Pancreas (tissue), 10 donors: ENCODE measurements around the gene RPS15A. TPM values are rescaled to one million over a fixed set of nuclear protein-coding genes. Genes with fewer than 3 reads are reported as not detected.

ENCODE experiments used
- ATAC-seq, 4 donors: fragments of 200-7000 bp; cut with Tn5 transposase; one replicate each; pipeline versions ENCODE4 v1.8.0 to v1.9.1; 2020; ENCODE audit warnings: mild to moderate bottlenecking in 4 of 4, moderate library complexity in 4 of 4
- DNase-seq, 6 donors: peaks; one replicate each; pipeline ENCODE4 v3.0.0-alpha.2; 2020
- FAIRE-seq: peaks from 2 replicates; lab custom pipeline; 2012; peaks lifted over from hg19 to GRCh38; lab: Jason Lieb, UNC
- H3K27ac ChIP-seq, 4 donors: fragments of 200-600 bp; sonication (generic); 1 replicate in 3 of 4; 2 replicates in 1 of 4; pipeline versions ENCODE4 v1.5.0 to v1.8.0; 2020
- H3K27me3 ChIP-seq, 4 donors: fragments of 200-600 bp; one replicate each; pipeline ENCODE4 v1.8.0; 2021
- H3K36me3 ChIP-seq, 3 donors: fragments of 200-600 bp; sonication (generic) in 1 of 3; one replicate each; pipeline versions ENCODE4 v1.5.0 to v1.8.0; 2020 to 2021
- H3K4me1 ChIP-seq, 3 donors: fragments of 200-600 bp; one replicate each; pipeline ENCODE4 v1.8.0; 2021
- H3K4me3 ChIP-seq, 4 donors: fragments of 200-600 bp; sonication (generic) in 2 of 4; one replicate each; pipeline versions ENCODE4 v1.5.0 to v1.8.0; 2020 to 2021
- H3K9me3 ChIP-seq, 4 donors: fragments of 200-600 bp; one replicate each; pipeline ENCODE4 v1.8.0; 2021
- WGBS, 2 donors: extraction: QIAGEN DNeasy Blood & Tissue Kit; methylation state at CpG; one replicate each; pipeline ENCODE4 v1.1.7; 2013; 5-methylcytosine and 5-hydroxymethylcytosine counted together
- intact Hi-C, 3 donors: fragments of 100-400 bp; cut with DNase I; formaldehyde crosslinking; loops; one replicate each; pipeline versions ENCODE4 v1.11.1 to v1.14.2; 2022
- polyA plus RNA-seq, 2 donors: library from polyadenylated mRNA; stranded (reverse); fragments of 200-250 nt; gene quantifications; one replicate each; pipeline ENCODE4 v1.2.3, GENCODE V29; 2013
- total RNA-seq, 6 donors: library from RNA; stranded (reverse); fragmentation: NEBNext Ultra II Directional in 4 of 6; extraction: Animal tissue kit (Norgen Biotek cat#: 25700) in 4 of 6; gene quantifications; one replicate each; pipeline versions ENCODE4 v1.2.1 to v1.2.4, GENCODE V29; 2021 to 2023
- TF ChIP-seq, protein P1 (sequence below), 4 donors: fragments of 200-600 bp; sonication (generic) in 3 of 4; IDR thresholded peaks; one replicate each; pipeline versions ENCODE4 v1.5.0 to v1.8.0; 2021; ENCODE audit warnings: antibody characterized with exemption in 4 of 4
- donor health status: healthy with polysubstance abuse.
- donor health status: DM: no; HTN: no; CAD: no; lungs with moderate emphysema.
- donor health status: DM: no; HTN: no; CAD: no.
- donor health status: control.
- donor health status: control.
- donor health status: Bipolar disorder and iron deficiency.
- donor health status: DM: yes; HTN: yes; CAD: no.
- donor health status: DM: no; HTN: no; CAD: no.
- donor health status: DM: no; HTN: no; CAD: no.
- donor health status: DM: yes; HTN: yes; CAD: no.

RPS15A gene
- total and polyA plus RNA-seq, 8 donors: 521 to 1,808 (median 818) TPM

DNA sequence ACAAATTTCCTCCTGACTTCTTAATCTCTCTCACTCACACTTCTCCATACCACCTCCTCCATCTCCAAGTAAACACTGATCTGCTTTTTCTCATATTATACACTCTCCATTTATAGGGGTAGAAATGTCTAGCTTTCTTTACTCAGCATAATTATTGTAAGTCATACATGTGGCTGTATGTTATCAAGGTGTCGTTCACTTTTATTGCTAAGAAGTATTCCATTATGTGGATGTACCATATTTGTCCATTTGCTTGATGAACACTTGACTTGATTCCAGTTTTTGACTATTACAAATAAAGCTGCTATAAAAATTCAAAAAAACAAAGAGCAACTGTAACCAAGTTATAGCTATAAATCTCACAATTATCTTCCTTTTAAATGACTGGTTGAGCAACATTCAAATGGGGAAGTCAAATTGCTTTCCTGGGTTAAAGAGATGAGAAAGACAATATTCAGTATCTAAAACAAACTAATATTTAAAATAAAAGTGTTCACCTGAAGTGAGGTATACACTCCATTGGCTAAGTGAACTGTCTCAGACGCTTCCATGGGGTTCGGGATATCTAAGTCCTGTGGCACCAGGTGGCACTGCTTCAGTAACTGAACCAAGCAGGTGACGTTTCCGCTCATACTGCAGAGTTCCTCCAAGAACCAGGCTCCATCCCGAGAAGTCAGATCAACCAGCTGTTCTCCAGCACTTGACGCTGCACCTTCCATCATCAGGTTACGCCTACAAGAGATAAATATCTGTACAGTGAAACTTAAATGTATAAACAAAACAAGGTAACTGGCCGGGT is 43.8 kb upstream of the RPS15A start:
- Histone ChIP-seq H3K27me3 (no peaks in the 10 kb centered on the region), H3K4me1 (no peaks in the 10 kb centered on the region), H3K9me3 (no peaks in the 10 kb centered on the region), H3K4me3 (no peak overlapping the region), H3K27ac (no peak overlapping the region), H3K36me3 (peaks cover 7 to 96% (median 48%) of the 10 kb centered on the region in 3 donors)
- intact Hi-C loops: no loop called here
- 91 to 92% methylated on average over 9 of the region's 9 CpGs for WGBS, 2 donors
- ATAC-seq (no peak), DNase-seq (no peak), FAIRE-seq (no peak)
- TF ChIP-seq, protein P1, sequence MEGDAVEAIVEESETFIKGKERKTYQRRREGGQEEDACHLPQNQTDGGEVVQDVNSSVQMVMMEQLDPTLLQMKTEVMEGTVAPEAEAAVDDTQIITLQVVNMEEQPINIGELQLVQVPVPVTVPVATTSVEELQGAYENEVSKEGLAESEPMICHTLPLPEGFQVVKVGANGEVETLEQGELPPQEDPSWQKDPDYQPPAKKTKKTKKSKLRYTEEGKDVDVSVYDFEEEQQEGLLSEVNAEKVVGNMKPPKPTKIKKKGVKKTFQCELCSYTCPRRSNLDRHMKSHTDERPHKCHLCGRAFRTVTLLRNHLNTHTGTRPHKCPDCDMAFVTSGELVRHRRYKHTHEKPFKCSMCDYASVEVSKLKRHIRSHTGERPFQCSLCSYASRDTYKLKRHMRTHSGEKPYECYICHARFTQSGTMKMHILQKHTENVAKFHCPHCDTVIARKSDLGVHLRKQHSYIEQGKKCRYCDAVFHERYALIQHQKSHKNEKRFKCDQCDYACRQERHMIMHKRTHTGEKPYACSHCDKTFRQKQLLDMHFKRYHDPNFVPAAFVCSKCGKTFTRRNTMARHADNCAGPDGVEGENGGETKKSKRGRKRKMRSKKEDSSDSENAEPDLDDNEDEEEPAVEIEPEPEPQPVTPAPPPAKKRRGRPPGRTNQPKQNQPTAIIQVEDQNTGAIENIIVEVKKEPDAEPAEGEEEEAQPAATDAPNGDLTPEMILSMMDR (IDR thresholded peaks at IDR 0.05): no peak

DNA sequence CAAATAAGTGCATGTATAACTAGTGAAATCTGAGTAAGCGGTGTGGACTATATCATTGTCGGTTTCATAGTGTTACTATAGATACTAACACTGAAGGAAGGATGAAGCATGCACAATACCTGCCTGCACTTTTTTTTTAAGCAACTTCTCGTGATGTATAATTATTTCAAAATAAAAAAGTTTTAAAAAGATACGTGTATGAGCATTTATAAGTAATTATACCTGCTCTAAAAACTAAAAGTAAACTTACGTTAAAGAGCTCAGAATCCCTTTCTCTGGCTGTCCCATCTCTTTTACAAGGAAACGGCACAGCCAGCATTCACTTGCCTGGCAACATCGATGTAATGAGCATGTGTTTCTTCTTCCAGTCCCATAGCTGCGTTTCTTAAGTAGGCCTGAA is 42.5 kb upstream of the RPS15A start:
- intact Hi-C loops: no loop called here
- Histone ChIP-seq H3K4me3 (no peak overlapping the region), H3K4me1 (no peaks in the 10 kb centered on the region), H3K36me3 (peaks cover 7 to 97% (median 44%) of the 10 kb centered on the region in 3 donors), H3K9me3 (no peaks in the 10 kb centered on the region), H3K27ac (no peak overlapping the region), H3K27me3 (no peaks in the 10 kb centered on the region)
- TF ChIP-seq, protein P1 (IDR thresholded peaks at IDR 0.05): no peak
- 88 to 94% methylated on average over 8 of the region's 8 CpGs for WGBS, 2 donors
- ATAC-seq (no peak), FAIRE-seq (no peak), DNase-seq (no peak)

DNA sequence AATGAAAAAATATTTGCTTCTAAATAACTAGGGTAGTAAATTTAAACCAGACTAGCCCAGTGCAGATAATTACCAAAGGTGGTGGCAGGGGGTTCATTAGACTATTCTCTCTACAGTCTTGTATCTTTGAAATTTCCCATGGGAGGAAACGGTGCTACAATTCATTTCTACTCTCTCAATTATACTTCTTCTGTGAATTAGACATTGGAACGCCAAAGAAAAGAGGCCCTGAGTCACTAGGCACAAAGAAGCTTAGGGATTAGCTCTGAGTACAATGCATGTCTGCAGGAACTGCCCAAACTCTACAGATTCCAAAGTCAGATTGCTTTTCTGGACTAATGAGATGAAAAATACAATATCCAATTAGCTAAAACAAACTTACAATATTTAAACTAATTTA is 41.9 kb upstream of the RPS15A start:
- Histone ChIP-seq H3K36me3 (peaks cover 7 to 91% (median 39%) of the 10 kb centered on the region in 3 donors), H3K4me1 (no peaks in the 10 kb centered on the region), H3K27me3 (no peaks in the 10 kb centered on the region), H3K27ac (no peak overlapping the region), H3K9me3 (no peaks in the 10 kb centered on the region), H3K4me3 (no peak overlapping the region)
- WGBS, 2 donors: 80 to 81% methylated on average over 2 of the region's 2 CpGs
- intact Hi-C loops: no loop called here
- no peak for ATAC-seq
- TF ChIP-seq, protein P1 (IDR thresholded peaks at IDR 0.05): no peak
- no peak for FAIRE-seq
- no peak for DNase-seq

DNA sequence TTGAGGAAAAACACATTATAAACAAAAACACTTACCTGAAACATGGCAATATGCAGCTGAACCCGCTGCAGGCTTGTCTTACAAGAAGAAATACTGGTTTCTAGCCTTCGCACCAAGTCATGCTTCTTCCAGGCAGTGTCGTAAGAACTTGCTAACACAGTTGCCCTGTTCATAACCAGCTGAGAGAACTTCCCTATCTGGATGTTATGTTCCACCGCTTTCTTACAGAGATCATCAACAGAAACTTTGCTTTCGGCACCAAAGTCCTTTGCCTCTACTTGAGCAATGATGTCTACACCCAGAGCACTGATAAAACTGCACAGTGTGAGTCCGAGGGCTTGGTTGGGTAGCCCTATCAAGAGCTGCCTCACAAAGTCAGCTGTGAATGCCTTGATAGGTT is 39.1 kb upstream of the RPS15A start:
- H3K4me3 ChIP-seq: no peak overlapping the region
- no peaks in the 10 kb centered on the region for H3K9me3 ChIP-seq
- intact Hi-C loops: no loop called here
- TF ChIP-seq, protein P1 (IDR thresholded peaks at IDR 0.05): no peak
- WGBS, 2 donors: 96 to 97% methylated on average over 6 of the region's 6 CpGs
- H3K27me3 ChIP-seq: no peaks in the 10 kb centered on the region
- ATAC-seq (no peak), DNase-seq (no peak), FAIRE-seq (no peak)
- no peaks in the 10 kb centered on the region for H3K4me1 ChIP-seq
- H3K27ac ChIP-seq: no peak overlapping the region
- peaks cover 4 to 63% (median 13%) of the 10 kb centered on the region in 3 donors for H3K36me3 ChIP-seq

DNA sequence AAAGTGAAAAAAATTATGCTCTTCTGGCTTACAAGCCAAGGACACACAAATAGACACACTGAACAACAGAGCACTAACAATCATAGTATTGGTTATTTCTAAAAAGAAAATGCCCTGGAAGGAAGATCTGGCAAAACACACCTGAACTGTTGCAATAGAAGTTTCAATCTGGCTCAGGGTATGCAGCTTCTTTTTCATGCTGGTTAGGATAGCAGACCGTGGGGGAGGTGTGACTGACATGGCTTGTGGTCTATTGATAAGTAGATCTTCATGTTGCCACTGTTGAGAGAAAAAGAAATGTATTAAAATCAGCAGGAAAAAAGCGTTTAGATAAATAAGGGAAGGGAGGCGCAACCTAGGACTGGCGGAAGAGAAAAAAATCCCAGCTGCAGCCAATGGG is 37.8 kb upstream of the RPS15A start:
- Histone ChIP-seq H3K4me3 (no peak overlapping the region), H3K27ac (no peak overlapping the region), H3K9me3 (no peaks in the 10 kb centered on the region), H3K4me1 (no peaks in the 10 kb centered on the region), H3K36me3 (peaks cover 4 to 50% (median 9%) of the 10 kb centered on the region in 3 donors), H3K27me3 (no peaks in the 10 kb centered on the region)
- TF ChIP-seq, protein P1 (IDR thresholded peaks at IDR 0.05): no peak
- FAIRE-seq (no peak), DNase-seq (no peak), ATAC-seq (no peak)
- intact Hi-C loops: no loop called here
- 94 to 96% methylated on average over 4 of the region's 4 CpGs for WGBS, 2 donors
